ENCODE measurements around the gene ZFAND3. TPM values are rescaled to one million over a fixed set of nuclear protein-coding genes. Genes with fewer than 3 reads are reported as not detected.
A peak's percentile ranks its signal among the peaks of the same experiment; 100 is the strongest.

ZFAND3 gene
- total RNA-seq, 1 donor from 2014 or later, result 32.2 TPM

DNA sequence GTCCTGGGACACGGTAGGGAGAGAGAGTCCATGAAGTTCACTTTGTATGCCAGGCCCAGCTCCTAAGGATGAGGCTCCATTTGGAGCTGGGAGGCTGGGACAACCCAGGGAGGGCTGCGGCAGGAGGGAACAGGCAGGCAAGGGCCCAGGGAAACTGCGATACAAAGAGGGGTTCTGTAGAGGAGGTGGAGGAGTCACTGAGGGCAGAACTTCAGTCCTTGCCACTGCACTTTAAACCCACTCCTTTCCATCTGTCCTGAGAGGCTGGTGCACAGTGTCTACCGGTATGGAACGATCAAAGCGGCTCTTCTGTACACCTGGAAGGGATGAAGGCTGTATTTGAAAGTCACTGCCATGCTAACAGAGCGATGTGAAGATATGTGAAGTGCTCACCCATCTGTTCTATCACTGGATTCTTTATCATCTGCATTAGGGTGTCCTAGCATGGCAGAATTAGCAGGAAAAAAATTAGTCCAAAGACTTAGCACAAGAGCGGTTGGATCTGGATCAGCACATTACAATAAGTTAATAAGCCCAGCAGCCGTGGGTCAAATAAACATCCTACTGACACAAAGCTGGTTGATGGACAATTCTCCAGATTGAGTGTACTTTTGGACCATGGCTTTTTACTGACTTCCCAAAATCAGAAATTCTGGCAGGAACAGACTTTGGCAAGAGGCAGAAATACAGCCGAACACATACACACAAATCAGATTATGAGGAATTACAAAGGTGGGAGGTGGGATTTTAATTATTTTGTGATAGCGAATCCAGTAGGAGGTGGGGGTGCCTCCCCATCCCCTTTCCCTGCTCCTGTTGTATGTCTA lies 20.9 kb upstream of the ZFAND3 start:
- DNase-seq, result no peak

DNA sequence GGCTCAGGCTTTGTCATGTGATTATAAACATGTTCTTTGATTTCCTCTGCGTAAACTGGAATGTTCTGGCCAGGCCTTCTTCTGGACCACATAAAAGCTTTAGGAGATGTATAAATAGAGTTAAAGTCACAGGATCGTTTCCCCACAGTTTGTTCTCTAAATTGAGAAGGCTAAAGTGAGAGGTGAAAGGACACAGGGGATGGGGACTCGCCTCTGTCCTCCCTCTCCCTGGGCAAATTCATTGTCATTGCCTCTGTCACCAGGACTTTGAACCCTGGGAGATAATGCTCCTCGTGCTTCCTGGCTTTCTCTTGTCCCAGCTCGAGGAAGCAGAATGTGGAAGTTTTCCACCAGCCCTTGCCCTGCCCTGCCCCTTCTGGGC lies 20.3 kb upstream of the ZFAND3 start:
- no peak for DNase-seq

DNA sequence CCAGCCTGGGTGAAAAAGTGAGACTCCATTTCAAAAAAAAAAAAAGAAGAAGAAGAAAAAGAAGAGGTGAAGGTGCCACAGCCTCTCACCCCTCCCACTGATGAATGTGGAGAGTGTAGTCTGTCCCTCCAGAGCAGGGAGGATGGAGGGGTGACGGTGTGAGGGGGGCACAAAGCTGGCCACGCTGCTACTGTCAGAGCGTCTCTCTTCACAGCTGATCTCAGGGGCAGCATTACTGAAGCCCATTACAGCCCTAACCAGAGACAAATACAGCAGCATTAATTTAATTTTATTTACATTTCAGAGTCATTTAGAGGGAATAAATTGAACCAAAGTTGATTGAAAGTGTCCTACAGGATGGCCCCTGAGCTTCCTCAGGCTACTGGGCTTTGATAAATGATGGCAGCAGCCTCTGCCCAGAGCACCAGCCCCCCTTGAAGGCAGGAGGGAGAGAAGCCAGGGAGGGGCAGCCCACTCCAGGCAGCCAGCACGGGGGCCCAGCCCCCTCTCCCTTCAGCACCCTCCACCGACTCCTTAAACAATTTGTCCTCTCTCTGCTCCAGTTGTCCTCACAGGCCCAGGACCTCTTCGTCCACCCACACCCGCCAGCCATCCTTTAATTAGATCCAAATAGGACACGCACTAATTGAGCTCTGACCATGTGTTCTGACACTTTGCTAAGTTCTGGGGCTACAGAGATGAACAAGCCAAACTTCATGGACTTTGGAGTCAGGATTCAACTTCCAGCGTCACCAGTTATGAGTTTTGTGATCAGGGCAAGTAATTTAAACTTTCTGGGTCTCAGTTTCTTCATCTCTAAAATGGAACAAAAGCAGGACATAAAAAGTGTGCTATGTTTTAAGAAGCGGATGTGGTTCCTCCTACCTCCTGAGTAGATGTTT lies 18.6 kb upstream of the ZFAND3 start:
- DNase-seq, result no peak

DNA sequence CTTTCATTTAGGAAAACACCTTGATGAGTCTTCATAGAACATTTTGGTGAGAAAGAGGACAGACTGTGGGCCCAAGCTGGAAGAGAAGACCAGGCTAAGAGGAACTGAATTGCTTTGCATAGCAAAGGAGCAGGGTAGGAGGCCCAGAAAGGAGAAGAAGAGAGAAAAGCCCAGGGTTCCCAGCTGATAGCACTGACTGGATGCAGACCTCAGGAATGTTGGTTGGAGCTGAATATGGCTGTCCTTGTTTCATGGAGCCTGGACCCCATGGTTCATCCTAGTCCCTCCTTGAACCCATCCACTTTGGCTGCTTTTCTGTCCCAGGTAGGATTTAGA lies 18.0 kb upstream of the ZFAND3 start:
- DNase-seq, result no peak

DNA sequence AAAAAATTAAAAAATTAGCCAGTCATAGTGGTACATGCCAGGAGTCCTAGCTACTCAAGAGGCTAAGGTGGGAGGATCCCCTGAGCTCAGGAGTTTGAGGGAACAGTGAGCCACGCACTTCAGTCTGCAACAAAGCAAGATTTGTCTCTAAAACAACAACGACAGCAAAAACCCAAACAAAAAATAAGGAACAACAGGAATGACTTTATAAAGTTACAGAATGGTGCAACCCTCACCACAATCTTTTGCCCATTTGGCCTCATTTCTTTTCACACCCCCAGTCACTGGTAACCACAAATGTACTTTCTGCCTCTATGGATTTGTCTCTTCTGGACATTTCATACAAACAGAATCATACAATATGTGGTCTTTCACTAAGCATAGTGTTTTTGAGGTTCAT lies 16.7 kb upstream of the ZFAND3 start:
- no peak for DNase-seq

DNA sequence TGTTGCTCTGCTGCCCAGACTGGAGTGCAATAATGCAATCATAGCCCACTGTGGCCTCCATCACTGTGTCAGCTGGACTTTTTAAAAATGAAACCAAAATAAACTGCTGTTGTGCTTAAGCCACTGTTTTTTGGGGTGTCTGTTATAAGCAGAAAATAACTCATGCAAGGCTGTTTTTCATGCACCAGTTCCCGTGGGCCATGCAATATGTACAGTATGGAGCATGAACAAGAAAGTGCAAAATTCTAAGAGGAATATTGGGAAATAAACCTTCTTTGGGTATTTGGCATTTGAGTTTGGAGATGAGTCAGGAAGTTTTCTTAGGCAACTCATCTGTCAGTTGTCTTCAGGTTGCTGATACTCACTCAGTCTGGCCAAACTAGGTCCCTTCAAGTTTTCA lies 14.9 kb upstream of the ZFAND3 start:
- no peak for DNase-seq

DNA sequence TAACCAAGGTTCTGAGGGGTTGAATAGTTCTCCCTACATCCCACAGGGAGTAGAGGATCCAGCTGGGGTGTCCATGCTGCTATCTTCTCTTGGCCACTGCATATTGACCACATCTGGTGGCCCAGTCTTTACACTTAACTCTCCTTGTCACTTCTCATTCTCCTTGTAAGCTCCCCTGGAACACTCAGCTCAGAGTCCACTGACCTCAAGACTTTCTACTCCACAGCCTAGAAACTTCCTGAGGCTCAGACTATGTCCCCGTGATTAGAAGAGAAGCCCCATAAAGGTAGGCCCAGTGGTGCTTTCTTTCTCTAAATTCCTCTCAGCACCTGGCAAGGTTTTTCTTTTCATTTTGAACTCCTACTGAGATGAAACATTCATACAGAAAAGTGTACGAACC lies 13.3 kb upstream of the ZFAND3 start:
- DNase-seq, result no peak

DNA sequence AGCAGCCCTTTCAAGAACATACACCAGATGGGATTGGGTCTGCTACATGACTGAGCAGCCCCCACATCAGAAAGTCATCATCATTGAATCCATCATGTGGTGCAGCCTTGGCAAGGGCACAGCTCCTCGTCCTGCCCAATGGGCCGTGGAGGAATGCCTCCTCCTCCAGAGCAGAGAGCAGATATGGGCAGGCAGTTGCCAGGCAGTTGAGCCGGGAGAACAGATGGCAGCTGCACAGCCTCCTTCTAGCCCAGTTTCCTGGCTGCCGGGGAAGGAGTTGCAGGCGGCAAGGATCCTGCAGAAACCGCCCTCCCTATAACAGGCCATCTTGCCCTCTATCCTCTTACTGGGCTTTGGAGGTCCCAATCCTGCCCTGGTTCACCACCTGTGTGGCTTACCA lies 11.9 kb upstream of the ZFAND3 start:
- no peak for DNase-seq

DNA sequence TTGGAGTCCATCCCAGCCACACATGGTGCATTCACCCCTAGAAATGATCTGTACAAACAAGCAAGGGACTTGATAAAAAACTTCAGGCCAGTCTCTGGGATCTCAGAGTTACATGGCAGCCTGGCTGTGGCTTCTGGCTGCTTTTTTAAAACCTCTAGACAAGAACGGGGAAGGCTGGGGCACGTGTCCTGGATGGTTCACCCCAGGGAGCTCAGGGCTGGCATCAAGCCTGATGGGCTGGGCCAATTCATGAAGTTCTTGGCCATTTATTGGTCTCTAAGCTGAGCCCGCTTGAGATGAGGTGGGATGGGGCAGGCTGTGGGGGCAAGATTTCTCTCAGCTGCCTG lies 10.4 kb upstream of the ZFAND3 start:
- no peak for DNase-seq

DNA sequence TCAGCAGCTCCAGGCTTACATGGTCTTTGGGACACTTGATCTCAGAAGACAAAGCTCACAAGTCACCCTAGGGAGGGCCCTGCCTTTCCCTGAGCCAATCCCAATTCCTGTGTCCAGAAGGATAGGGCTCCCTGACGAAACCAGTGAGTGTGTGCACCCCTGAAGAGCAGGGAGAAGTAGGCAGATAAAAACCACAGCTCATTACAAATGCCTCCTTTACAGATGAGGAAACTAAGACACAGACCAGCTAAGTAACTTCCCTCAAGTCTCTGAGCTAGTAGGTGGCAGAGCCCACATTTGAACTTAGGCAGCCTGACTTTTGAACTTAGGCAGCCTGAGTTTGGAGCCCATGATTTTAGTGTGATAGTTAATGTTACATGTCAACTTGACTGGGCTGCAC lies 6.7 kb upstream of the ZFAND3 start:
- no peak for DNase-seq

DNA sequence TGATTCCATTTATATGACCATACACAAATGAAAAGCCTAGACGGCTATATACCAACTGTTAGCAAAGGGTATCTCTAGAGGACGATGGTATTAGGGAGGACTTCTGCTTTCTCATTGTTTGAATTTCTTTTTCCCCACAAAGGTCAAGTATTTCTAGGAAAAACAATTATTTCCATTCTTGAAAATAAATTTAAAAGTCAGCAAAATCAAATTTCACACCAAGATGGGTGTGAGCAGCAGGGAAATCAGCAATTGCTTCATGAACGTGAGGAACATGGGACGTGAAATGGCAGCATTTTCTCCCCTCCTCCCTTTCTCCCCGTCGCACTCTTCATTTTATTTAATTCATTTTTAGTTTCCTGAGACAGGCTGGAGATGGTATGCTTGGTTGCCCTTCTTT lies 5.2 kb upstream of the ZFAND3 start:
- DNase-seq, result no peak

DNA sequence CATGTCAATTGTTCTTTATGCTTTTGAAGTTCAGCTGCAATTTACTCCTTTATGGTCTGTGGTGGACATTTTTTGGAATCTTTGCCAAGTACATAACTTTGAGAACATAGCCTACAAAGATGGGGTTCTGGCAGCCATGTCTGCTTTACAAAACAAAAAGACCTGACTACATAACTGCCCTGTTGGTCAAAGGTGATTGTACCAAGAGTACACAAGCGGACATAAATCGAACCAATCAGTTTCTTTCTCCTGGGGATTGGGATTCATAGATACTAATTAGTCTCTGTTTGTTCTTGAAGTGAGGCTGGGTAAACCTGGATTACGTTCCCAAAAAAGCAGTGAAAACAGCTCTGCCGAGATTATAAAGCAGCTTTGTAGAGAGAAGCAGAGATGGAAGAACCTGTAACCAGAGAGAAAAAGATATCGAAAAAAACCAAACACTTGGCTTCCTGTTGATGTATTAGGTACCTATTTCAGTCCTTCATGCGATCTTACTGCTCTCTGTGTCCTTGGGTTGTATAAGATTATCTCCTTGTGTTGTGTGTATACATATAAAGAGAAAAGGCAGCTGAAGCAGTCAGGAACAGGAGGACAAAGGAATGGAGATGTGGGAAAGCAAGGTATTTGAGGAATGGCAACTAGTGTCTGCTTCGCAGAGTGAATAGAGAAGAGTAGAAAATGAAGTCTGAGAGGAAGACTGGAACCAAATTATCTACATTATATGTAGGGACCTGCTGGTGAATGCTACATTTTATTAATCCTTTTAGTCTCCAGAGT lies 2.7 kb upstream of the ZFAND3 start:
- DNase-seq, result no peak

DNA sequence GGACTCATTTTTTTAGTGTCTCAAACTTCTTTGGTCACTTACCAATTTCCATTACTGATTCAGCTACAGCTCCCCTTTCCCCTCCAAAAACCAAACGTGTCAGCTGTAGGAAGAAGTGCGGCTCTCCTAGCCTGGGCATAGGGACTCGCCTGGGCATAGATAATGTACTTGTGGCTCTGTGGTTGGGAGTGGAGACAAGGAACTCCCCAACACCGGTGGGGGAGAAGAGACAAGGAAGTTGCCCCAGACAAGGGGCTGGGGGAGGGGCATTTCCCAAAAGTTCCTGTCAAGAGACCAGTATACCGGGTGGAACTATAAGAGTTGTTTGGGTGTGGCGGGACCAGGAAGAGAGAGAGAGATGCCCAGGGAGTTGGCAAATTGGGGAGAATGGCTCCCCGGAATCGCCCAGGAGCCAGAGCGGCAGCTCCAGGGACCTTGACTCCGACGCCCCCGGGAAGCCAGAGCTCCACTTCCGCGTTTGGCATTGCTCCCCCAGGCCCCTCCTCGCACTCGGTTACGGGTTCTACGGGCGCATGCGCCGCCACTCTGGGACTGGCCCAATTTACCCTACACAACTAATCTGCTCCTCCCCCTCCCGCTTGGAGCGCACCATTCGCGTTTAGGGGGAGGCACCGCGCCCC lies 871 bp upstream of the ZFAND3 start:
- peak; percentile 99 for DNase-seq

DNA sequence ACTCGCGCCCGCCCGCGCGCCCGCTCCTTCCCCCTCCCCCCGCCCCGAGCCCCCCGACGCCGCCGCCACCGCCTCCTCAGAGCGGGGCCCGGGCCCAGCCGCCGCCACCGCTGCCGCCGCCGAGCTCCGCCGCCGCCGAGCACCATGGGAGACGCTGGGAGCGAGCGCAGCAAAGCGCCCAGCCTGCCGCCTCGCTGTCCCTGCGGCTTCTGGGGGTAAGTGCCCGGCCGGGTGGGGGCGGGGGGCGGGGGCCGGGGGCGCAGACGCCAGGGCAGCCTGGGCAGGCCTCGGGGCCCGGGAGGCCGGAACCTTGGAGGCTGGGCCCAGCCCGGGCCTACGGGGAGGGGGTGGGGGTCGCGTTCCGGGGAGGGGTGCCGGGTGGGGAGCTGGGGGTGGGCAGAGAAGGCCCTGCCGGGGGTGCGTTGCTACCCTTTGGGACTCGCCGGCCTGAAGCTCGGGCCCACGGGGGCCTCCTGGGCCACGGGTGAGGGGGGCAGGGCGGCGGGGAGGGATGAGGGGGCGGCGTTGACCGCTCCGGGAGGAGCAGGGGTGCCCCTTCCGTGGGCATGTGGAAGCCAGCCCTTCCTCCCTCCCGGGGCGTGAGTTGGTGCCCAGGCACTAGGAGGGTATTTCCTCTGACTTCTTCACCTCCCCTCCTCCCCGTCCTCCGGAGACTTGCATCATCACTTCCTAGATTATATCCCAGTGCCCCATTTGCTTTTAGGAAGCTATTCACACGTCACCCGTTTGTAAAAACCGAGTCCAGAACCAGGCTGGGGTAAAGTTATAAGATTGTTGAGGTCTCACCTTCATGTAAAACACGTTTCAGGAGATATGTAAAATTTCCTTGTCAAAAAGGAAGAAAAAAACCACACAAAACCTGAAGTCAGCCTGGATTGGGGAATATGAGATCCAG lies 533 bp downstream of the ZFAND3 start:
- peak; percentile 48 for DNase-seq

DNA sequence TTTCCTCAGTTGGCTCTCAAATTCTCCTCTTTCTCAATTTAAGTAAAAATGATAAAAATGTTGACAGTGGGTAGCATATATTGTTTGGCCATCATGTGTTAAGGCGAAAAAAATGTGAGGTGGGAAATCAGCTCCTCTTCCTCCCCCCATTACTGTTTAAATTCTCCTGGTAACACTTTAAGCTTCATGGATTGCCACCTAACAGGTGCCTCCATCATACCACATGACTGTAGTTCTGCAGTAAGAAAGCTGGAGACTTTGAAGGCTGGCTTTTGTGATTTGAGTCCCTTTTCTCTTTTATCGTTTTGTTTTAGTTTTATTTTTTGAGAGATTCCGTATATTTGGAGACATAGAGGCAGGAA lies 1.2 kb downstream of the ZFAND3 start:
- DNase-seq, result no peak

DNA sequence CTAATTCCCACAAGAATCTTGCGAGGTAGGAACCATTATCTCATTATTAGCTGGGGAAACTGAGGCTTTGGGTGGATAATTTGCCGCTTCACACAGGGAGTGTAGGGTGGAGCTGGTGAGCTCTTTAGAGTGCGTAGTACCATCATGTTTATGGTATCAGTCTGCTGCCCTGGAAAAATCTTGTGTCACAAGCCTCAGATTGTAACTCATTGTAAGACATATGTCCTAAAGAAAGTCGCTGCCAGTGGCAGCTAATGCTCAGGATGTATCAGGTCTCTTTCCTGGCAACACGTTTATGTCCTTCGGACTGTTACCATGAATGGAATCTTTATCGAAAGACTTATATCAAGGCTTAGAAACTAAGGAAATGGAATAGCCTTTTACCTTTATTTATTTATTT lies 1.9 kb downstream of the ZFAND3 start:
- no peak for DNase-seq

DNA sequence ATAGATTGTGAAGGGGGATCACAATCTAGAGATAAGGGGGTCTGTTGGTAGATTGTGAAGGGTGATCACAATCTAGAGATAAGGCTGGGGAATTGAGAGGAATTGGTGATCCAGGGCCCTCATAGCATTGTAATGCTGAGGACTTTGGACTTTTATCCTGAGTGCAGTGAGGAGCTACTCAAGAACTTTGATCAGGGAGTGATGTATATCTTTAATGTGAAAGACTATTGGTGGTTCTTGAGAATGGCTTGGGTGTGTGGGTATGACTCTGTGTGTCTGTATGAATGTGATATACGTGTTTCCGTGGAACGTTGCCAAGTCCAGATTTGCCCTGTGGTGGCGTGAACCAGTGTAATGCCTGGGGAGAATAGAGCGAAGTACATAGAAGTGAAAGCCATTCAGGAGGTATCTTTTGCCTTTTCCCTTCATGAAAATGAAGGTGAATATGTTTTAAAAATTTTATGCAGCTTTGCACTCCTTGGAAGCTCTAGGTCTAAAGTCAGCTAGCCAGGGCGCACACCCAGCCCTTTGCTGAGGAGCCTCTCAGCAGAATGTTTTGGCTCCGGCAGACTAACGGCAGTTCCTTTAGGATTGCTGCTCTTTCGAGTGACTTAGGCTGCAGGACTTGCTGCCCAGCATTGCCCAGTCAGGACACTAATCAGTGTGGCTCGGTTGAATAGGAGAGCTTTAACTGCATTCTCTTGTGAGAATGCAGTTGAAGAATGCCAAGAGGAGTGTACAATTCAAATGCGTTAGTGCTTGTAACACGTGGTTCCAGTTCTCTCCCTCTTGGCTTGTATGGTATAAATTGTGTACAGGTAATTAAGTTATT lies 3.5 kb downstream of the ZFAND3 start:
- no peak for DNase-seq

DNA sequence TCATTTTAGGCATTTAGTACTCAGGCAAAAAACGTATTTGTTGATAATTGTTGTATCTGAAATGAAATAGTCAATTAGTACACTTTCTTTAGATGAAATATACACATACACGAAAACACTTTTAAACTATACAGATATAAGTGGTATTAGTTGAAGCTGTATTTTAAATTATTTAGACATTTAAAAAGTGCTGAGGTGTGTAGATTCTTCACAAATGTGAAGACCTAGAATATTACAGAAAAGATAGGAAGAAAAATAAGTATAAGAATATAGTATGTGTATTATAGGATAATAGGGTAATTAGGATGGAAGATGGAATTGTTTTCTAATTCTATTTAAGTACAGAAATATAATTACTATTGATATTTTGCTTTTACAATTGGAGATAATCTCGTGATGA lies 4.6 kb downstream of the ZFAND3 start:
- no peak for DNase-seq

DNA sequence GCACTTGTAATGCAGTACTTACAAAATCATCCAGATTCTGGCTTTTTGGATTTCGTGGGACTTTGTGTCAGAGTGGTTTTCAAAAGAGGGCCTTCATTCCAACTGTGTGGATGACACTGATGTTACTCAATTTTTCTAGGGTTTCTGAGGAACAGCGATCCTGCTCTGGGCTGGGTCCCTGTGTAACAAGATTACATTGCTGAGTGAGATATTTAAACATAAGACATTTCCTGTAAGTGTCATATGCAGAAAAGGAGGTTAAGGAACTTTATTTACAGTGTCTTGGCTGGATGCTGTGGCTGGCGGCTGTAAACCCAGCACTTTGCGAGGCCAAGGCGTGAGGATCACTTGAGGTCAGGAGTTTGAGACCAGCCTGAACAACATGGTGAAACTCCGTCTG lies 6.7 kb downstream of the ZFAND3 start:
- DNase-seq, result no peak

DNA sequence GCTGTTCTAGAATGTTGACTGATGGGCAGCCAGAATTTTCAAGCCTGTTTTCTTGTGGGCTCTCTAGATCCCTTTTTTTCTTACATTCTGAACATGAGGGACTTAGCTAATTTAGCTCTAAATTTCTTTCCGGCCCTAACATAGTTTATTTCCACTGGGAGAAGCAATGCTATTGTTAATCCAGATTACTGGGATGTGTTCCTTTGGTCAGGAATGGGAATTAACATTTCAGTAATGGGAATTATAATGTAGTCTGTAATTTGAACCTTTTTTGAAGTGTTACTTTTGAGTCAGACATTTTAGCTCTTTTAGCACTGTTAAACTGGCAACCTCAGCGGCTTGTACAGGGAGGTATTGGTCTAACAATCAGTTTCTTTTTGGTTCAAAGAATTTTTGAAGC lies 7.5 kb downstream of the ZFAND3 start:
- no peak for DNase-seq
